ENCODE data around the gene FANCE. TPM values are rescaled to one million over a fixed set of nuclear protein-coding genes. Genes with fewer than 3 reads are reported as not detected.
A peak's percentile ranks its signal among the peaks of the same experiment; 100 is the strongest.

FANCE gene
- total RNA-seq, 1 experiment from 2014 or later: 10.4 TPM

DNA sequence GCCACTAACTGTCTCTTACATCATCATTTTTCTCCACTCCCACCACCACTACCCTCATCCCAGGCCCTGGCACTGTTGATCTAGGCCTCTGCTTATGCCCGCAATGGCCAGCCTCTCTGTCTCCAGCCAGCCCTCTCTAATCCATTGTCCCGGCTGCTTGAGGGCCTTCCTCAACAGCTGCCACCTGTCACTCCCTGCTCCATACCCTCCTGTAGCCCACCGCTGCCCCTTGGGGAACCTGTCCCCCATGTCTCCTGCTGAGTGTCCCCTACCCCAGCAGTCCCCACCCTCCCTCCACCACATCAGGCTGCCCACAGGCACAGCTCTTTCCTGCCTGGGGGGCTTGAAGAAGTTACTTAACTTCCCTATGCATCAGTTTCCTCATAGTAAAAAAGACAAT lies 31.4 kb downstream of the FANCE start:
- Mint-ChIP-seq H3K4me1 (ENCODE audit: low read depth, unreplicated experiment) (peaks cover 50% of the 10 kb centered on the region), H3K36me3 (ENCODE audit: insufficient read depth, unreplicated experiment) (peaks cover 47% of the 10 kb centered on the region), H3K27me3 (ENCODE audit: unreplicated experiment) (no peaks in the 10 kb centered on the region), H3K4me3 (ENCODE audit: low read depth, unreplicated experiment) (no peak overlapping the region), H3K9me3 (ENCODE audit: low read depth, unreplicated experiment) (no peaks in the 10 kb centered on the region), H3K27ac (ENCODE audit: unreplicated experiment) (no peak overlapping the region)
- intact Hi-C loops (cut with micrococcal nuclease; ENCODE audit: unreplicated experiment): no loop called here
- CTCF ChIA-PET: no interaction called here
- TF ChIP-seq, protein P1, sequence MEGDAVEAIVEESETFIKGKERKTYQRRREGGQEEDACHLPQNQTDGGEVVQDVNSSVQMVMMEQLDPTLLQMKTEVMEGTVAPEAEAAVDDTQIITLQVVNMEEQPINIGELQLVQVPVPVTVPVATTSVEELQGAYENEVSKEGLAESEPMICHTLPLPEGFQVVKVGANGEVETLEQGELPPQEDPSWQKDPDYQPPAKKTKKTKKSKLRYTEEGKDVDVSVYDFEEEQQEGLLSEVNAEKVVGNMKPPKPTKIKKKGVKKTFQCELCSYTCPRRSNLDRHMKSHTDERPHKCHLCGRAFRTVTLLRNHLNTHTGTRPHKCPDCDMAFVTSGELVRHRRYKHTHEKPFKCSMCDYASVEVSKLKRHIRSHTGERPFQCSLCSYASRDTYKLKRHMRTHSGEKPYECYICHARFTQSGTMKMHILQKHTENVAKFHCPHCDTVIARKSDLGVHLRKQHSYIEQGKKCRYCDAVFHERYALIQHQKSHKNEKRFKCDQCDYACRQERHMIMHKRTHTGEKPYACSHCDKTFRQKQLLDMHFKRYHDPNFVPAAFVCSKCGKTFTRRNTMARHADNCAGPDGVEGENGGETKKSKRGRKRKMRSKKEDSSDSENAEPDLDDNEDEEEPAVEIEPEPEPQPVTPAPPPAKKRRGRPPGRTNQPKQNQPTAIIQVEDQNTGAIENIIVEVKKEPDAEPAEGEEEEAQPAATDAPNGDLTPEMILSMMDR (IDR thresholded peaks at IDR 0.05; ENCODE audit: unreplicated experiment): no peak
- DNase-seq: no peak
- BruUV-seq (replicated peaks): no TSS peak

DNA sequence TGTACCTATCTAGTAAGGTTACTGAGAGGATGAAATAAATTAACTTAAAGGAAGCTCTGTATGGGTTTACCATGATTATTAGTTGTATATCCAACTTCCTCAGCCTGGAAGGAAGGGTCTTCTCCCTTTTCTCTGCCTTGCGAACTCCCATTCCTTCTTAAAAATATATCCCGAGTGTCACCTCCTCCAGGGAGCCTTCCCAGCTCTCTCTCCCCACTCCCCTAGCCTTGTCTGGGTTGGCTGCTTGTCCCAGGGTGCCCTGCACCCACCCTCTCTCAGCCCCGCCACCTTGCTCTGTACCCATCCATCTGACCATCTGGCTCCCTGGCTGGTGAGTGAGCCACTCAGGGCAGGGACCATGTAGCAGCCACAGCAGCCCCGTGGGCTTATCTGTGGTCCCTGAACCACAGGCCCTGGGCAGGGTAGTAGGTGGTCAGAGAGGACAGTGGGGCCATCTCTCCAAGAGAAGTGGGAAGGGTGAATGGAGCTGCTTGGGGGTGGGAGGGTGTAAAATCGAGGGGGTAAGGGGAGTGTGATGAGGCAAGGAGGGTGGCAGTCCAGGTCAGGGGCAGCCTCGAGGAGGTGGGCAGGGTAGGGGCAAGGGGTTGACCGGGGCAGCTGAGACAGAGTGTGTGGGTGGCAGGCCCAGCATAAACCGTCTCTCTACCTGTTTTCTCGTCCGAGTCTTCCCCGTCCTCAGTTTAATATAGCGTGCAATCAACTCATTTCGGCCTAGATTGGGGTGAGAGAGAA lies 31.9 kb downstream of the FANCE start:
- H3K4me3 Mint-ChIP-seq (ENCODE audit: low read depth, unreplicated experiment): no peak overlapping the region
- no peak for DNase-seq
- H3K9me3 Mint-ChIP-seq (ENCODE audit: low read depth, unreplicated experiment): no peaks in the 10 kb centered on the region
- H3K27ac Mint-ChIP-seq (ENCODE audit: unreplicated experiment): peak overlapping the region; percentile 94
- intact Hi-C loops (cut with micrococcal nuclease; ENCODE audit: unreplicated experiment): no loop called here
- H3K27me3 Mint-ChIP-seq (ENCODE audit: unreplicated experiment): no peaks in the 10 kb centered on the region
- CTCF ChIA-PET: no interaction called here
- TF ChIP-seq, protein P1 (IDR thresholded peaks at IDR 0.05; ENCODE audit: unreplicated experiment): no peak
- BruUV-seq (replicated peaks): no TSS peak
- H3K36me3 Mint-ChIP-seq (ENCODE audit: insufficient read depth, unreplicated experiment): peaks cover 41% of the 10 kb centered on the region
- peaks cover 56% of the 10 kb centered on the region for H3K4me1 Mint-ChIP-seq (ENCODE audit: low read depth, unreplicated experiment)

DNA sequence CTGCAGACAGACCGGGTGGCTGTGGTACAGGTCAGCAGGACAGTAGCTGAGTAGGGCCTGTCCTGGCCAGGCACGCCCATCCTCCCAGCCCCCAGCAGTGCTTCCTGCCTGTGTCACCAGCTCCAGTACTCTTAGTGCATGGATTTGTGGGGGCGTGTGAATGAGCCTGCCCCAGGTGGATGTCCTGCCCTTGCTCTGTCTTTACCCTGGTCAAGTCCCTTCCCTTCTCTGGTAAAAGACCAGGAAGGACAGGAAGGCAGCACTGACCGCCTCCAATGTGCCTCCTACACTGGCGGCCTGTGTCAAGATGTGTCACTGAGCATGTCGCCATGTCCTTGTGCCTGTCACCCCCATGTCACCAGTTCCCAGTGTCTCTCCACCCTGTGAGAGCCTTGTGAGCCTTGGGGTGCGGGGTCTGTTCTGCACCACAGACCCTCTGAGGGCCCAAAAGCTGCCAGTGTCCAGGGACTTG lies 32.8 kb downstream of the FANCE start:
- Mint-ChIP-seq H3K9me3 (ENCODE audit: low read depth, unreplicated experiment) (no peaks in the 10 kb centered on the region), H3K36me3 (ENCODE audit: insufficient read depth, unreplicated experiment) (peaks cover 41% of the 10 kb centered on the region), H3K4me3 (ENCODE audit: low read depth, unreplicated experiment) (peak overlapping the region; percentile 72), H3K4me1 (ENCODE audit: low read depth, unreplicated experiment) (peaks cover 59% of the 10 kb centered on the region), H3K27ac (ENCODE audit: unreplicated experiment) (peak overlapping the region; percentile 94), H3K27me3 (ENCODE audit: unreplicated experiment) (no peaks in the 10 kb centered on the region)
- intact Hi-C loops (cut with micrococcal nuclease; ENCODE audit: unreplicated experiment): no loop called here
- no TSS peak for BruUV-seq (replicated peaks)
- DNase-seq: peak; percentile 53
- CTCF ChIA-PET: no interaction called here
- TF ChIP-seq, protein P1 (IDR thresholded peaks at IDR 0.05; ENCODE audit: unreplicated experiment): no peak

DNA sequence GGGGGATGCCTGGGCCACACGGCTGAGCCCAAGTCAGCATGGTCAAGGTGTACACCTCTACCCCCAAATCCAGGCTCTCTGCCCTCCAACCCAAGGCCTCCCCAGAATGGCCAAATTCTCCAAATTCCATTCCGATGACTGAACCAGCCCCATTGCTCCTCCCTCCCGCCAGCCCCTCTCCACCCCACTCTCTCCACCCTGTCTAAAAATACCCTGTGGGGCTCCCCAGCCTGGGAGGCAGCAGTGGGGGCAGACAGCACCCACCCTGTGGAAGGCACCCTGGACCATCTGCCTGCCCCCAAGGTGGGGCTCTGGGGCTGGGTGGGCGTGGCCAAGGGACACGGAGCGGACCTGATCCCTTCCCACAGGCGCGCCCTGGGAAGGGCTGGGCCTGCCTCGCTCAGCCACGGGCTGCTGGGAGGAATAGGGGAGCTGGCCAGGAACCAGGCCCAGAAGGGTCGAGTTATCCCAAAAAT lies 33.3 kb downstream of the FANCE start:
- no peaks in the 10 kb centered on the region for H3K27me3 Mint-ChIP-seq (ENCODE audit: unreplicated experiment)
- CTCF ChIA-PET: interaction anchor here (0.5 kb wide), 1 partner anchor 771 kb away, joined by 6 read pairs; no protein-coding TSS in a partner anchor
- H3K9me3 Mint-ChIP-seq (ENCODE audit: low read depth, unreplicated experiment): no peaks in the 10 kb centered on the region
- peak; percentile 65 for DNase-seq
- H3K36me3 Mint-ChIP-seq (ENCODE audit: insufficient read depth, unreplicated experiment): peaks cover 41% of the 10 kb centered on the region
- H3K4me3 Mint-ChIP-seq (ENCODE audit: low read depth, unreplicated experiment): peak overlapping the region; percentile 72
- TF ChIP-seq, protein P1 (IDR thresholded peaks at IDR 0.05; ENCODE audit: unreplicated experiment): no peak
- intact Hi-C loops (cut with micrococcal nuclease; ENCODE audit: unreplicated experiment): no loop called here
- H3K4me1 Mint-ChIP-seq (ENCODE audit: low read depth, unreplicated experiment): peaks cover 61% of the 10 kb centered on the region
- no TSS peak for BruUV-seq (replicated peaks)
- H3K27ac Mint-ChIP-seq (ENCODE audit: unreplicated experiment): peak overlapping the region; percentile 94

Data from Calu3 (cell line).